Stimulated activated CD8-positive, alpha-beta memory T cell treated with anti-CD3 and anti-CD28 coated beads, Interleukin-12 subunit alpha, Interleukin-12 subunit beta, amount 100 ng/mL, for 4 hours (primary cell): Measurements from ENCODE around the gene DMBX1.

Experiments used
- DNase-seq: peaks from one replicate; pipeline ENCODE4 v3.0.0-alpha.2; 2020; ENCODE audit warnings: low read depth

Gene DMBX1

DNA sequence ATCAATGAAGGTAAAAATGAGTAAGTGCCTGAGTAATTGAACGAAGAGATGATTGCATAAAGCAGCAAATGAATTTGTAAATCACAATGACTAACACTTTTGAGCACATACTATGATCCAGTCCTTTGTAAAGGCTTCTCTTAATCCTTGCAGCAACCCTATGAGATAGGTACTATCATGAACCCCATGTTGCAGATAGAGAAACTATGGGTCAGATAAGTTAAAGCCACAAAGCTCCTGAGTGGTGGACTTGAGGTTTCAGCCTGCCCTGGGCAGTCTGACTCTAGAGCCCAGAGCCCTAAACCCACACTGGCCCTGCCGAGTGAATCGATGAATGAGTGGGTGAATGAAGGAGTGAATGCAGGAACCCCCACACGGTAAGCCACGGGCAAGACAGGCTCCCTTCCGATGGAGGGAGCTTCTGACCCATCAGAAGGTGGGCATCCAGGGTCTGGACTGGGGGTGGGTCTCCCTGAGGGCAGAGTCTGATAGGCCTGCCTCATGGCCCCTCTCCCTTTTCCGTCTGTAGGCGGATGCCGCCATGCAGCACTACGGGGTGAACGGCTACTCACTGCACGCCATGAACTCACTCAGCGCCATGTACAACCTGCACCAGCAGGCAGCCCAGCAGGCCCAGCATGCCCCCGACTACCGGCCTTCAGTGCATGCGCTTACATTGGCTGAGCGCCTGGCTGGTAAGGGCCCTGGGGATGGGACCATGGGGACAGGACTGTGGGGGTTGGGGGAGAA lies 17.0 kb downstream of the DMBX1 start:
- no peak for DNase-seq

DNA sequence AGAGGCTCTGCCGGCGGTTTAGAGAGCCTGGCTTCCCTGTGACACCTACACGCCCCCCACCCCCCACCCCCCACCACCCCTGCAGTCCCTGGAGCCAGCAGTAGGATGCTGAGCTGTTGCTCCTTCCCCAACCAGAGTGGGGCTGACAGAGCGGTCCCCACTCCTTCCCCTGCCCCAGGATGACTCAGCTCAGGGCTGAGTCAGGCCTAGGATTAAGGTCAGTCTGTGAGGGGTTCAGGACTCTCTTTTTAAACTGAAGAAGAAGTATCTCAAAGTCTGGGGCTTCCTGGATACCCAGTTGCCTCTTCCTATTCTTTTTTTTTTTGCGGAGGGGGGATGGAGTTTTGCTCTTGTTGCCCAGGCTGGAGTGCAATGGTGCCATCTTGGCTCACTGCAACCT lies 19.1 kb downstream of the DMBX1 start:
- no peak for DNase-seq

DNA sequence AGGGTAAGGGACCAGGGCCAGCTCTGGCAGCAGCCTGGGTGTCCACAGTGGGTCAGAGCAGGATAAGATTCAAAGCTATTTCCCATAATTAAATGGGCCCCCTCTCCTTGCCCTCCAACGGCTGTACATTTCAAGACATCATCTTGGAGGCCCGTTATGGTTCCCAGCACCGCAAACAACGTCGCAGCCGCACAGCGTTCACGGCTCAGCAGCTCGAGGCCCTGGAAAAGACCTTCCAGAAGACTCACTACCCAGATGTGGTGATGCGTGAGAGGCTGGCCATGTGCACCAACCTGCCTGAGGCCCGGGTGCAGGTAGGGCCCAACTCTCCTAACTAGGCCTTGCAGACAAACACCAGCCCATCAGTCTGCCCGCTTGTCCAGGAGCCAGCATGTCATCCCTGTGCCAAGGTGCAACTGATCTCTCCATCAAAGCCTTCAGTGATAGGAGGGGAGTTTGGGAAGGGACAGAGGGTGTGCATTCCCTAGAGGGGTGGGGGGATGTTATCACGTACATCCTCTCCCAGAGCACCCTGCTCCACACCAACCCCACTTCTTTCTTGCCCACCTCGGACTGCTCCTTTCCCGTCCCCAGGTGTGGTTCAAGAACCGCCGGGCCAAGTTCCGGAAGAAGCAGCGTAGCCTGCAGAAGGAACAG lies 20.8 kb downstream of the DMBX1 start:
- no peak for DNase-seq

DNA sequence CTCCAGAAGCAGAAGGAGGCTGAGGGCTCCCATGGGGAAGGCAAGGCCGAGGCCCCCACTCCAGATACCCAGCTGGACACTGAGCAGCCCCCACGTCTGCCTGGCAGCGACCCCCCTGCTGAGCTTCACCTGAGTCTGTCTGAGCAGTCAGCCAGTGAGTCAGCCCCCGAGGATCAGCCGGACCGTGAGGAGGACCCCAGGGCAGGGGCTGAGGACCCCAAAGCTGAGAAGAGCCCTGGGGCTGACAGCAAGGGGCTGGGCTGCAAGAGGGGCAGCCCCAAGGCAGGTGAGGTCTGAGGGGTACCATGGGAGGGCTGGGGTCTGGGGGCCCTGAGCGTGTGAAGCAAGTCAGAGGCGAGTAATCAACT lies 21.3 kb downstream of the DMBX1 start:
- DNase-seq = no peak

DNA sequence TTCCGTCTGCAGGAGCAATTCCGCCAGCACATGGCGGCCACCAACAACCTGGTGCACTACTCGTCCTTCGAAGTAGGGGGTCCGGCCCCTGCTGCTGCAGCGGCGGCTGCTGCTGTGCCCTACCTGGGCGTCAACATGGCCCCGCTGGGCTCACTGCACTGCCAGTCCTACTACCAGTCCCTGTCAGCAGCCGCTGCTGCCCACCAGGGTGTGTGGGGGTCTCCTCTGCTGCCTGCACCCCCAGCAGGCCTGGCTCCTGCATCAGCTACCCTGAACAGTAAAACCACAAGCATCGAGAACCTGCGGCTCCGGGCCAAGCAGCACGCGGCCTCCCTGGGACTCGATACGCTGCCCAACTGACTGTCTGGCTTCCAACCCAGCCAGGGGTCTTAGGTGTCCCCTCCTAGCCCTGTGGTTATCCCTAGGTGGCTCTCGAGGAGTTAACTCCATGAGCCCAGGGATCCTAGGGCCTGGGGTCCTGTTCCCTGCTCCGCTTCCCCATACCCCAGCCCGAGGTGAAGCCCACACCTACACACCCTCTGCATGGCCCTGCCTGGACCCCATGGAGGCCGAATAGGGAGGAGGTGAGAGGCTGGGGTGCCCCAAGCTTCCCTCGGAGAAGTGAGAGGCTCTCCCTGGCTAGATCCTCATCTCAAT lies 22.6 kb downstream of the DMBX1 start:
- DNase-seq = no peak

DNA sequence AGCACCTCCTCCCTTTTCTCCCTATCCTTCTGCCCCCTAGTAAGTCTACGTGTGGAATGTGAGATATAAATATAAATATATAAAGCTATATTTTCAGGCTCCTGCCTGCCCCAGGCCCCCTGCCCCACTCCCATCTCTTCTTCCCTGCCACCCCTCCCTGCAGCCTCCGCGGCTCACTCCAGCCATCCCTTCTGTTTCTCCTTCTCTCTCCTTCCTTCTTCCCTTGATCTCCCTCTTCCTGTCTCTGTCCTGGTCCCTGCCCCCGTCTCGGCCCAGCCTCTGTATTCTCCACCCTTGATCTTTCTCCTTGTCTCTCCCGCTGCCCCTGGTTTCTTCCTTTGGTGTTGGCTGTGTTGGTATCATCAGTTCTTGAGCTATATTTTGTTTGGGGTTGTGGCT lies 23.2 kb downstream of the DMBX1 start:
- DNase-seq = no peak

DNA sequence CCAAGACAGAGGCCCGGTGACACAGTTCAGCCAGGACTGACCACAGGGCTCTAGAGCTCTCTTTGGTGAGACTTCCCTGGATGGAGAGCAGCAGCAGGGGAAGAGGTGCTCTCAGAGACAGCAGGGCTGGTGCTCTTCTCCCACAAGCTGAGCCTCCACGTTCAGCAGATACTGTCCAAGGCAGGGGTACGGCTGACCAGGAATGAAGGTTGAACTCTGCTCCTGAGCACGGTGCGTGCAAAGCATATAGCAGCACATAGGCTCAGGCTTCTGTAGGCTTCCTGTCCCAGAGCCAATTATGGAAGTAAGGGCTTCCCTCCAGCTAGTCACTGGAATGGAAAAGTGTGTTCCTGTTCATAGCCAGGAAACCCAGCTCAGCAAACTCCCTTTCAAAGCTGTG lies 23.9 kb downstream of the DMBX1 start:
- DNase-seq = no peak

DNA sequence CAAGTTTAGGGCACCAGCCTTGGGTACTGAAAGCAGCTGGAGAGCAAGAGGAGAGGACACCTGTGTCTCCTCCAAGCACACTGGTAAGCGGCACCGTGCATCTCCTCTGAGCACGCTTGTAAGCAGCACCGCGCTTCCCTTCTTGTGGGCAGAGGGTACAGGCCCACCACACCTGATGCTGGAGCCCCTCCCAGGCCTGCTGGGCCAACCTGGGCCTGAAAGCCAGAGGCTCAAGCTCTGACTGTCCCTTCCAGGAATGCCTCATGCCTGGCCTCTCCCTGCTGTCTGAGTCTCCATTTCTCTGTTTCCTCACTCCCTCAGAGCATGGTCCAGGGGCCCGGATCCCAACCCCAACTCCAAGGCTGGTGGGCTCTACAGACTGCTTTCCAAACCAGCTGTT lies 25.9 kb downstream of the DMBX1 start:
- DNase-seq = no peak

DNA sequence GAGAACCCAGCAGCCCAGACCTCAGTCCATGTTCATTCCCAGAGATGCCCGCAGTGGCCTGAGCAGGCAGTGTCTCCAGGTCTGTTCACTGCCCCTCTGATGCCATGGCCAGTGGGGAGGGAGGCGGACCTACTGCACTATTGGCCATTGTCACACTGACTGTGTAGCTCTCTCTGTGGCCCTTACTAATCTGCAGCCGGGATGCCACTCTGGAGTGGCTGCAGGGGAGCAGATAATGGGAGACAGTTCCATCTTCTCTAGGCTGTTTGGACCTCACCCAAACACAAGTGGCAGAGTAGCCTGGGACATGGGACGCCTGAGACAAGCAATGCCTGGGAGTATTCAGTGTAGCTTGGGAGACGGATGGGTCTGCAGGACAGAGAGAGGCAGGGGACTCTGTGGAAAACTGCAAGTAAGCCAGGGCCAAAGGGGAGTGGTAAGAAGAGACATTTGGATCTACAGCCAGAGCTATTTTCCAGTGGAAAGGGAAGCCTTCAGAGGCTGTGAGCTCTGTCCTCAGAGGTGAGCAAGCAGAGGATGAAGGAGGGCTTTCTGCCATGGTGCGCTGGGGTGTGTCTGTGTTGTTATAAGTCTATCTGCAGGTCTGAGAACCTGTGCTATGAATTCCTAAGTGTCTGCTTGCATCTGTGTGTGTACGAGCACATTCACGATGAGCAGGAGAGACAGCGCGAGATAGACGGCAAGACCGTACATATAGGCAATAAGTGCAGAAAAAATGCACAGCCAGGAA lies 26.7 kb downstream of the DMBX1 start:
- DNase-seq = no peak

DNA sequence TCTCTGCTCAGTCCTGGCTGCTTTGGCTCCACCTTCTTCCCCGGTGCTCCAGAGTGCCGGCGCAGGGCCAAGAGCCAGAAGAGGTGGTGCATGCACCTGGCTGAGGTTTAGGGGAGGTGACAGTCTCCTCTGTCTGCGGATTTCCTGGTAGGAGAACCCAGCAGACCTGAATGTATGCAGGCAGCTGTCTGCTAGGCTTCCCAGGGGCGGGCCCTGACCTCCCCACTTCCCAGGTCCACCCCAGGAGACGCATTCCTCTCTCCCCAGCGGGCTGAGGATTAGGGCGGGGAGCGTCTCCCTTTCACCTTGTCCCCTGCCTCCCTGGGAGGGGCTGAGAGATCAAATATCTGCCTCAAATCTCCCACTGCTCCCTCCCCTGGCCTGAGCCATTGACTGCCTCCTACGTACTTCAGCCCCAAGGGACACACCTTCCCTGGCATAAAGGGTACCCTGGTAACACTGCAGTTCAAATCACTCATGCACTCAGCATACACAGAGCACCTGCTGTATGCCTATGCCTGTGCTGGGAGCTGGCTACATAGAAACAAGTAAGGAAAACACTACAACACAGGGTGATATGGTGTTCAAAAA lies 27.5 kb downstream of the DMBX1 start:
- no peak for DNase-seq

DNA sequence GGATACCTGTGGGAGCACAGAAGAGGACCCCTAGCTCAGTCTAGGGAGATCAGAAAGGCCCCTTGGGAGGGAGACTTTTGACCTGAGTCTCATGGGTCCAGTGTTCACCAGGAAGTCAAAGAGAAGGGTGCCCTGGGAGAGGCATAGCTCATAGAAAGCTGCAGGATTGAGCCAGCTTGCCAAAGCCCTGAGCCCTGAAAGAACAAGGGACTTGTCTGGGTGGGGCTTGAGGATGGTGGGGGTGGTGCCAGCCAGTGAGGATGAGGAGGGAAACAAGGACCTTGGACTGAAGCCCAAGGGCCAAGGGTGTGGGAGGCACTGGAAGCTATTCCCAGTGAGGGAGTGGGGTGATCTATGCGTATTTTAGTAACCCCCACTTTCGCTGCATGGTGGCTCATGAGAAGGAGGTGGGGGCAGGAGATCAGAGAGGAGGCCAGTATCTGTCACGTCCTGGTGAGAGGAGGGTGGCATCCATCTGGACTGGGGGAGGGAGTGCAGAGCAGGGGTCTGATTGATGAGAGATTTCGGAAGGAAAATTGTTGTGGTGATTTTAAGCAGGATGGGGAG lies 28.4 kb downstream of the DMBX1 start:
- DNase-seq = no peak

DNA sequence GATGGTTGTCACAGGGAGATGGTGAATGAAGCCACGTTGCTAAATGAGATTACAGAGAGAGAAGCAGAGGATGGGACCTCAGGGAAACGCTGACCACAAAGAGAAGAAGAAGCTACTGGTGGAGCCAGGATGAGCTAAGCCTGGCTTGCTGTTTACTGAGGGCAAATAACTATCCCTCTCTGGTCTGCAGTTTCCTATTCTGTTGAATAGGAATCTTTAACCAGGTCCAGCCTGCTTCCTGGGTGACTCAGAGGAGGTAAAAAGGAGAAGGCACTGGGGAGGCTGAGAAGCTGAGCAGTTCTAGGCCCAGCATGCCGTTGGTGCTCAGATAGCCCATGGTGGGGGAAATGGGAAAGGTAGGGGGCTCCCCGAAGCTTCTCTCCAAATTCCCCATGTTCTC lies 29.6 kb downstream of the DMBX1 start:
- no peak for DNase-seq

DNA sequence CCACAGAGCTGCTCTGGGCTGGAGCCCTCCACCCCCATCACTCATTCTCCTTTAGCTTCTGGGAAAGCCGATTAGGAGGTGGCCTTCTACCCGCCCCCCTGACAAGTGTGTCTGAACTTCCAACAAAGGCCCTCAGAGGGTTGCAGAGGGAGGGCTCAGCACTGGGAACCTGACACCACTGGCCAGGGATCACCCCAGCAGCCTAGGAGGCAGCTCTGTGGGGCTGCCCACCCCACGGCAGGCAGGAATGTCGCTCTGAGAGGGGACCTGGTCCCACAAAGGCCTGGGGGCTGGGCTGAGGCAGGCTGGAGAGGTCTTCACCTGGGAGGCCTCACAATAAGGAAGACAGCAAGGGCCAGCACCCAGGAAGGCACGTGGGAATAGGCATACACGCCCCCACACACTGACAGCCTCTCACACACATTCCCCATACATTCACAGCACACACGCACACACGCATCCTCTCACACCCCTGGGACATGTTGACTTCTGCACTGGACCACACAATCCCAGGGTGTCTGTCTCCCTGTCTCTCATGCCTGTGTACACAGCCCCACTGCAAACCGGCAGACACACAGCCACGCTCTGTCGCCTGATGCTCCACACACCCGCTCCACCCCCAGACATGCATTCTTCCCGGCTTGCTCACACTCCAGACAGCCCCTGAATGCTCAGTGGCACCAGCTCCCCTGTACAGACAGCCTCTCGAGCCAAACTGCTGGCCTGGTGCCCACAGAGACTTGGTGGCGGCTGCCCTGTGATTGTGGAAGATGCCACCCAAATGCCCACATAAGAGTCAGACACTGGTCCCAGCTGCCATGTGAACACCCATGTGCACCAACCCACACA lies 30.7 kb downstream of the DMBX1 start:
- DNase-seq = no peak

DNA sequence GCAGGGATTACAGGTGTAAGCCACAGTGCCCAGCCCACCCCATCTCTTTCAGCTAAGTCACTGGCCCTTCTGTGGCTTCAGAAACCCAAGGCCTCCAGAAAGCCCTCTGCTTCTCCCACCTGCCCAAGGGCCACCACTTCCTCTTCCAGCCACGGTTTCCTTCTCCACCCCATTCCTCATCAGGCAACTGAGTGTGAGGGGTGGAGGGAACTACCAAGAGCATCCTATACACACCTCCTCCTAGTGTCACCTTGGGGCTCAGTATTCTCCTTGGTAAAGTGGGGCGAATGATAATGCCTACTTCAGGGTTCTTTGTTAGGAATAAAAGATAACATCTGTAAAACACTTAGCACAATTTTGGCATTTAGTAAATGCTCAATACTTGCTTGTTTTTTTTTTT lies 31.8 kb downstream of the DMBX1 start:
- no peak for DNase-seq

DNA sequence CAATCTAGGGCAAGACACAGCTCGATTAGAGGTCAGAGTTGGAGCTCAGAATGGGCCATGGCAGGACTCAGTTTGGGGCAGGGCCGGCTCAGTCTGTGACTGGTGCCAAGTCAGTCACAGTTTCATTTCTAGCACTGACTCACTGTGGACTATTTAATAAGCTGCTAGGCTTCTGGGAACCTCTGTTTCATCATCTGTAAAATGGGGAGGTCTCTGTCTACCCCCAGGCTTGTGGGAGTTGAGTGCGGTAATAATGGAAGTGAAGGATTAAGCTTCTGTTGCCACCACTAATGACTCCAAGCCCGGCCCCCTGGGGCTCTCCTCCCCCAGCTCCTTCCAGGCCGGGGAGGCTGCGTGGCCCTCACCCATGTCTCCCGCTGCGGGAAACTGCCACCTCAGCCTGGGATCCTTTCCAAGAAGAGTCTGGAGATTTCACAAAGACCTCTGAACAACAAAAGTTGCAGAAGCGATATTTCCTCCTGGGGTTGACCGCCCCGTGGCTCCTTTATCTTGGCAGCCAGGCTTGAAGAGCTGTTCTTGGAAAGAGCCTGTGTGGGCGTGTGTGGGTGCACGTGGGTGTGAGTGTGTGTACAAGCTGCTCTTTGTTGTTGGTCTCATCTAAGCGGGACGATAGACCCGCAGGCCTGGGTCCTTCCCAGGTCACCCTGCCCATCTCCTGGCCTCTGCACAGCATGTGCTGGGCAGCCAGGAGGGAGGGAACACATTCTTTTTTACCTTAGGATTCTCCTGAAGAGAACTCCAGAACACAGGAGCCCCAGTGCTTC lies 32.7 kb downstream of the DMBX1 start:
- DNase-seq = no peak

DNA sequence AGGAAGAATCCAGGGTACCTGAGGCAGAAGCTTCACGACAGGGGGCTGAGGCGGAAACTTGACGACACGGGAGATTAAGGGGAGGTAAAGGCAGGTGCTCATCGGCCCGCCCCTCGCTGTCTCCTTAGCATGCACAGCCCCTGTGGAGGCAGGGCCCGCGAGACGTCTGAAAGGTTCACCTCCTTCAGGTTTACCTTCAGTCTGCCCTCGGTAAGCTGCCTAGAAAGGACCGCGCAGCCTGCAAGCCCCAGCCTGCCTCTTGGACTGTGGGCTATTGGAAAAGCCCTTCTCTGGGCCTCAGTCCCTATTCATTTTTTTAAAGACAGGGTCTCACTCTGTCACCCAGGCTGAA lies 33.3 kb downstream of the DMBX1 start:
- no peak for DNase-seq

DNA sequence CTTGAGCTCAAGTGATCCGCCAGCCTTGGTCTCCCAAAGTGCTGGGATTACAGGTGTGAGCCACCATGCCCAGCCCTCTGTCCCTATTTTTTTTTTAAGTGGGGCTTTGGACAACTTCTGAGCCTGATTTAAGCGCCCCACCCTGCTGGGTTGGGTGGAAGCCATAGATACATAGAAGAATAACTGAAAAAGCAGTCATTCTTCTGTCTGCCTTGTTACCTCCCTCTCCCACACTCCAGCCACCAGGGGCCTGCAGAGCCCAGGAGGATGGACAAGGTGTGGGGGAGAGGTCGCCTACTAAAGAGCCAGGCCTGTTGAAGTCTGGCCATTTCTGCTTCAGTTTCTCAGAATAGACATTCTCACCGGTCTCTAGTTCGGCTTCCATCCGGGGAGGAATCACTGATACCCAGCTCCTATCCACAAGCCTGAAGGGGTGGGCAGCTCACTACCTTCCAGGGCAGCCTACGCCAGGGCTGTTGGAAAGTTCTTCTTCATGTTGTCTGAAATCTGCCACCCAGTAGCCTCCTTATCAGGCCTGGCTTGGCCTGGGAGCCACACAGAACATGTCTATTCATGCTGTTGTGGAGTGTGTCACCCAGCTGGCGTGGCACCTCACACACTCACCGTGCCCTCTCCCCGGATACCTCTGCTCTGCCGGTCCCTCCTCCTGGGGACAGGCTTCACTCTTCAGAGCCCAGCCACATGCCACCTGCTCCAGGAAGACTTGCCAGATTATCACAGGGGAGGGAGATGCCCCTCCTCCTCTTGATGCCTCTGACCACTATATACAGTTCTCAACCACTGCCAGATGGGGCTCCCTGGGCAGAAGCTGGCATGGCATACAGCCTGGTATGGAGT lies 34.1 kb downstream of the DMBX1 start:
- DNase-seq = no peak

DNA sequence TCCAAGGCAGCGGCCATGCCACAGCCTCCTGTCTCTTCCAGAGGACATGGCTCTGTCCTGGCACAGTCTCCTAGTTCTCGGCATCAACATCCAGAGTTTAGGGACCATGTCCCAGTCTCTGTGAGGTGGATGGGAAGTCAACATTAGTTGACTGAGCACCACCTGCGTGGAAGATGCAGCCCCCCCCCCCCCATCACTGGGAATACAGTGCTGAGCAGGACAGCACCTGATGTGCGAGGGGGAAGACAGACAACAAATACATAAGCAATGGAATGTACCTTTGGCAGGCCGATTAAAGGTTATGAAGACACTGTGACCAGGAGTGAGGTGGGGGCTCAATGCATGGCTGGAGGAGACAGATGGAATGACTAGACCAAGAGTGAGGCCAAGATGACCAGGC lies 35.2 kb downstream of the DMBX1 start:
- no peak for DNase-seq

DNA sequence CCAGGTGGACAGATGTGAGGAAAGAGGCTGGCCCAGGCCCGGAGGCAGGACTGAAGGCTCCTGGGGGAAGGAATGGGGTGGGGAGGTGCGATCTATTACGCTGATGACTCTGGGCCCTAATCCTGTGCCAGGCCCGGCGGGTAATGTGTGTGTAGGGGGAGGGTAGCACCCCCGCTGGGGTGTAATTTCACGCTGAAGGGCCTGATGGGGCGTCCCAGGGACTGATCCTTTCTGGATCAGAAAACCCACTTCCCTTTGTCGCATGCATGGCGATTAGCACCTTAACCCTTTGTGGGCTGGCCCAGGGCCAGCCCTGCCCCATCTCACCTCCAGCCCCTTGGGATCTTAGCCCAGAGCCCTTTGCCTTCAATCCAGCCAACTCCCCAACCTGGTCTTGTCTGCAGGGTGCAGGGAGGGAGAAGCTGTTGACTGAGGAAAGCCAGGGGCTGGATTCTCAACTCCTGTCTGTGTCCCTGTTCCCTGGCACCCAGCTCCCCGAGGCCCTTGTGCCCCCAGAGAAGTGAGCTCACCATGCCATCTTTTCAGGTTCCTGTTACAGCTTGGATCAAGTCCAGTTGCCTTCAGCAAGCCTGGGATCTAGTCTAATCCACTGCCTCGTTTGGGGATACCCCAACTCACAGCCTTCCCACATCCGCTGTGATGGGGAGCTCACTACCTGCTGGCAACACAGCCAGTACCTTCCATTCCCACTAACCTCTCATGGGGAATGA lies 35.8 kb downstream of the DMBX1 start:
- no peak for DNase-seq
